Astrocyte of the spinal cord (primary cell): ENCODE measurements around the gene CAST.

Source experiments
- DNase-seq: peaks from one replicate; pipeline ENCODE4 v3.0.0; 2011; ENCODE audit warnings: low read depth, low spot score
- H3K4me3 ChIP-seq: 2 replicates; pipeline ENCODE4 v1.5.1; 2011; ENCODE audit warnings: low read depth, mild to moderate bottlenecking, low read length, moderate library complexity
- CTCF ChIP-seq: IDR thresholded peaks from 2 replicates; pipeline ENCODE4 v1.5.1; 2012; ENCODE audit warnings: low read depth, mild to moderate bottlenecking, low read length, inconsistent platforms
- in situ Hi-C: cut with HindIII; loops from 2 replicates; pipeline ENCODE4 v1.10.0; 2017; ENCODE audit warnings: low sequenced_read_pairs

CAST gene

GRCh38 chr5:96776621-96777020 lies 114.4 kb downstream of the CAST start:
- no peak overlapping the region for H3K4me3 ChIP-seq
- in situ Hi-C loops = no loop called here
- no peak for TF ChIP-seq CTCF
- DNase-seq = no peak

GRCh38 chr5:96778409-96778808 lies 116.2 kb downstream of the CAST start:
- no peak for TF ChIP-seq CTCF
- in situ Hi-C loops = no loop called here
- DNase-seq = no peak
- H3K4me3 ChIP-seq = no peak overlapping the region

- TF ChIP-seq CTCF = no peak
- no peak overlapping the region for H3K4me3 ChIP-seq
- DNase-seq = no peak
- in situ Hi-C loops = no loop called here
Measured at GRCh38 chr5:96780626-96781025, 118.5 kb downstream of the CAST start.

GRCh38 chr5:96781031-96781971 lies 119.1 kb downstream of the CAST start:
- peak; percentile 59 for DNase-seq
- no peak for TF ChIP-seq CTCF
- no peak overlapping the region for H3K4me3 ChIP-seq
- in situ Hi-C loops = no loop called here

- DNase-seq = no peak
- TF ChIP-seq CTCF = no peak
- in situ Hi-C loops = no loop called here
- H3K4me3 ChIP-seq = no peak overlapping the region
Measured at GRCh38 chr5:96783326-96783725, 121.2 kb downstream of the CAST start.

- no peak for DNase-seq
- TF ChIP-seq CTCF = no peak
- in situ Hi-C loops = no loop called here
- H3K4me3 ChIP-seq = no peak overlapping the region
Measured at GRCh38 chr5:96785326-96786109, 123.3 kb downstream of the CAST start.
